Stimulated activated memory B cell treated with anti-CD40 and anti-IgM and Interleukin-4, amounts not matched to agents 10 μg/mL and 1 μg/mL and 100 μg/mL, for 72 hours (primary cell): ENCODE data around the gene NGEF.
"Not testable (repeated sequence)": the region's sequence is repeated elsewhere in the genome, so short reads cannot be mapped to it uniquely, and the experiment has no call there.

ENCODE experiments used
- ATAC-seq: fragments of 150-1000 bp; cut with Tn5 transposase; 2 replicates; pipeline ENCODE4 v1.10.0; 2021
- H3K27ac Mint-ChIP-seq: one replicate; pipeline ENCODE4 v1.8.0; 2022; ENCODE audit warnings: mild to moderate bottlenecking, mixed read lengths
- H3K27me3 Mint-ChIP-seq: one replicate; pipeline ENCODE4 v1.8.0; 2022; ENCODE audit warnings: mixed read lengths
- H3K36me3 Mint-ChIP-seq: one replicate; pipeline ENCODE4 v1.8.0; 2022; ENCODE audit warnings: mixed read lengths
- H3K4me1 Mint-ChIP-seq: one replicate; pipeline ENCODE4 v1.8.0; 2022; ENCODE audit warnings: mixed read lengths
- H3K4me3 Mint-ChIP-seq: one replicate; pipeline ENCODE4 v1.8.0; 2022; ENCODE audit warnings: mild to moderate bottlenecking, moderate library complexity, mixed read lengths
- H3K9me3 Mint-ChIP-seq: one replicate; pipeline ENCODE4 v1.8.0; 2022; ENCODE audit warnings: mixed read lengths

NGEF gene, protein sequence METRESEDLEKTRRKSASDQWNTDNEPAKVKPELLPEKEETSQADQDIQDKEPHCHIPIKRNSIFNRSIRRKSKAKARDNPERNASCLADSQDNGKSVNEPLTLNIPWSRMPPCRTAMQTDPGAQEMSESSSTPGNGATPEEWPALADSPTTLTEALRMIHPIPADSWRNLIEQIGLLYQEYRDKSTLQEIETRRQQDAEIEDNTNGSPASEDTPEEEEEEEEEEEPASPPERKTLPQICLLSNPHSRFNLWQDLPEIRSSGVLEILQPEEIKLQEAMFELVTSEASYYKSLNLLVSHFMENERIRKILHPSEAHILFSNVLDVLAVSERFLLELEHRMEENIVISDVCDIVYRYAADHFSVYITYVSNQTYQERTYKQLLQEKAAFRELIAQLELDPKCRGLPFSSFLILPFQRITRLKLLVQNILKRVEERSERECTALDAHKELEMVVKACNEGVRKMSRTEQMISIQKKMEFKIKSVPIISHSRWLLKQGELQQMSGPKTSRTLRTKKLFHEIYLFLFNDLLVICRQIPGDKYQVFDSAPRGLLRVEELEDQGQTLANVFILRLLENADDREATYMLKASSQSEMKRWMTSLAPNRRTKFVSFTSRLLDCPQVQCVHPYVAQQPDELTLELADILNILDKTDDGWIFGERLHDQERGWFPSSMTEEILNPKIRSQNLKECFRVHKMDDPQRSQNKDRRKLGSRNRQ

DNA sequence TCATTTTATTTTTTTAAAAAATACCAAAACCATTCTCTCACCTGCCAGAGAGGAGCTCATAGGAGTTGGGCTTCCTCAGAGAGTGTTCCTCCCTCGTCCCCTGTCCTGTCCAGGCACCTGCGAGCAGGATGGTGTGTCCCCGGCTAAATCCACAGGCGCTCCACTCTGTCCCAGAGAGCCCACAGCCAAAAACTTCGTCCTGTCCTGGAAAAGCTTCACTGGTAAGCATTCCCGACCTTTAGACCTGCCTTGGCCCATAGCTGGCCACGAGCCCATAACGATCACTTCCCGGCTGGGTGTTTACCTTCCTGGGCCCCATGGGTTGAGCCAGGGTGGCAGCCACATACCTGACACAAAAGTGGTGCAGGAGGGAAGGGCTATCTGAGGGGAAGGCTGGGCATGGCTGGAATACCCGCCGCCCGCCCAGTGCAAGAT is at the start of gene NGEF:
NGEF (minus strand) TSS at position 230 of the 435 bp plus-strand sequence. CDS start 38,366 bp downstream, outside the sequence.
- Mint-ChIP-seq H3K4me1 (peaks cover 12% of the 10 kb centered on the region), H3K9me3 (peaks cover 11% of the 10 kb centered on the region), H3K27ac (no peak within 1 kb of the TSS), H3K4me3 (no peak within 1 kb of the TSS), H3K36me3 (peaks cover 6% of the 10 kb centered on the region), H3K27me3 (peaks cover 30% of the 10 kb centered on the region)
- ATAC-seq: no peak

DNA sequence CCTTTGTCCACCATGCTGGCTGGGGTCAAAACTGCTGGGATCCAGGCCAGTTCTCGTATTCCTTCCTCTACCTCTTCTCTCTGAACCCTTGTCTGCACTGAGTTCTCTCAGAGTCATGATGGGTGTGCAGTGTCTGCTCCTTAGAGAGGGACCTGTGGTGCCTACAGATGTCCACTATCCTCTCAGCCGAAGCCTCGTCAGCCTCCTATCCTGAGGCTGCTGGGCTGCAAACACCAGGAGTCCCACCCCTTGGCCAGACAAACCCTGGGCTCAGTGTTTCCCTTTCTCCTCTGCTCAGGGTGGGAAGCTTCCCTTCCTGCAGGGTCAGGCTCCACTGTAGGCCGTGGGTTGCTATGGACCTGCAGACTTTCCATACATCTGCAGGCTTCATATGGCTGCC is 49.4 kb upstream of the NGEF start:
- no peak for ATAC-seq
- Mint-ChIP-seq H3K36me3 (peaks cover 64% of the 10 kb centered on the region), H3K4me1 (peaks cover 70% of the 10 kb centered on the region), H3K27ac (peak overlapping the region; percentile 95), H3K9me3 (no peaks in the 10 kb centered on the region), H3K27me3 (no peaks in the 10 kb centered on the region), H3K4me3 (peak overlapping the region; percentile 99)

DNA sequence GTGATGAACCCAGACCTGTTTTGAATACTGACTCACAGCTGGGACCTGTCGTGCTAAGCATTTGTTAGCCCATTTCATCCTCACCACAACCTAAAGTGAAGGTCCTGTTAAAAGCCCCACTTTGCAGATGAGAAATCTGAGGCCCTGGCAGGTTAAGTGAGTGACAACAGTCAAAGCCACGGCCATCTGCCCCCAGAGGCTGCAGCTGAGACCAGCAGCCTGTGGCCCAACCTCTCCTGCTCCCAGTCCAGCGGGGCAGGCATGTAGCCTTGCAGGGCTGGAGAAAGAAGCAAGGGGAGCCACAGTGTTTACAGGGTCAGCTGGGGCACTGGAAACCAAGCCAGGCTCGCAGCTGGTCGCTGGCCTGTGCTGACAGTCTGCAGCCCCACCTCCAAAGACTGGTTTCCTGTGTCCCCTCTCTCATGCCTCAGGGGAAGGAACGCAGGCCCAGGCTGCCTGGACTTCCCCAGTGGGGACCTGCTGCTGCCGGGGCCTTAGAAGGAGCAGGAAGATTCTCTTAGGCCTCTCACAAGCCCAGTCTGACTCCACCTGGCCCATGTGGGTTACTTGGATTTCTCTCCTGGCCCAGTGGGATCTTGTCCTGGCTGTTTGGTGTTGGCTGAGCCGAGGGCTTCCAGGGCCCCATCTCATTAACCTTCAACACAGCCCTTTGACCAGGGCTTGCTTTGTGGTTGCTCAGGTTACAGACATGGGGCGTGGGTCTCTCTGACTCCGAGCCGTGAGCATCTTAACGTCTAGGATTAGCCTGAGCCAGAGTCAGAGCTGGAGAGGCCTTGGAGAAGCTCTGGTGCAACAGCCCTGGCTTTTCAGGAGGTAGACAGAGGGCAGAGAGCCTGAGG is 48.8 kb upstream of the NGEF start:
- Mint-ChIP-seq H3K36me3 (peaks cover 58% of the 10 kb centered on the region), H3K4me3 (peak overlapping the region; percentile 99), H3K27ac (peak overlapping the region; percentile 95), H3K9me3 (no peaks in the 10 kb centered on the region), H3K4me1 (peaks cover 68% of the 10 kb centered on the region), H3K27me3 (no peaks in the 10 kb centered on the region)
- peak; percentile 28 for ATAC-seq

DNA sequence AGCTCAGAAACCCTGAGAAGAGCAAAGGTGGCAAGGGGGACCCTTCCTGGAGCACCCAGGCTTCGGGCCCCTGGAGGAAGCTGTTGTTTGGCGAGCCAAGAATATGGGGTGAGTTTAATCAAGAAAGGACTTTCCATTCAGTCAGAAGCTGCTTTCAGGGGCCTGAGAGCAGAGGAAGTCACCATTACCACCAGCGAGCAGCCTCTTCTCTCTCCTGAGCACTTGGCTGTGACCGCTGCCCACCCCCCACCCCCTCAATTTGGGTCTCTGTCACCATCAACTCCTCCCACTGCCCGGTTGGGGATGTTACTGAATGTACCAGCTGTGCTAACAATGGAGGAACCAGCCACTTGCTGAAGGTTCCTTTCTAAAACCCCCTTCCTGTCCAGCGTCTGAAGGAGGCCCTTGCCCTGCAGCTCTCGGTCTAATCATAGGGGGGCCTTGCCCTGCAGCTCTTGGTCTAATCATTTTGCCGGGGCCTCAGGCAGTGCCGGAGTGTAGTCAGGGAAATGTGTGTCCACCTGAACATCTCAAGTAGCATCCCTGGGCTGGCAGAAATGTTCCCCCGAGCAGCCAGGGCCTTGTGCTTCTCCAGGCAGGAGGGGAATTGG is 48.0 kb upstream of the NGEF start:
- Mint-ChIP-seq H3K27ac (peak overlapping the region; percentile 95), H3K4me3 (peak overlapping the region; percentile 99), H3K27me3 (no peaks in the 10 kb centered on the region), H3K9me3 (no peaks in the 10 kb centered on the region), H3K4me1 (peaks cover 62% of the 10 kb centered on the region), H3K36me3 (peaks cover 51% of the 10 kb centered on the region)
- ATAC-seq: peak; percentile 58

DNA sequence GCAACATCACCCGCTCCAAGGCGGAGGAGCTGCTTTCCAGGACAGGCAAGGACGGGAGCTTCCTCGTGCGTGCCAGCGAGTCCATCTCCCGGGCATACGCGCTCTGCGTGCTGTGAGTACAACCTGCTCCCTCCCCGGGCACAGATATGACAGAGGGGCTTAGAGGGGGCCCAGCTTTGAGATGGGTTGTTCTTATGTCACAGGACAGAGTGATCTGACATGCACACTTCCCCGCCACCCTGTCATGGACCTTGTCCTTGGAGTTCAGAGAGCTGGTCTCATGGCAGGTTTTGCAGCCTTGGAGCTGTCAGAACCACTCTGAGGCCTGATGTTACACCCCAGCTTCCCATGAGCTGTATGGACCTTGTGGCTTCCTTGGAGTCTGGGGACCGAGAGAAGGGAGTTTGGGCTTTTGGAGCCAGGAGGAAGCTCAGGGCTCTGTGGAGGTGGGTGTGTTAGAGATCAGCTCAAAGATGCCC is 47.5 kb upstream of the NGEF start:
- Mint-ChIP-seq H3K4me1 (peaks cover 57% of the 10 kb centered on the region), H3K9me3 (no peaks in the 10 kb centered on the region), H3K4me3 (peak overlapping the region; percentile 99), H3K27ac (peak overlapping the region; percentile 95), H3K27me3 (no peaks in the 10 kb centered on the region), H3K36me3 (peaks cover 45% of the 10 kb centered on the region)
- peak; percentile 1 for ATAC-seq

DNA sequence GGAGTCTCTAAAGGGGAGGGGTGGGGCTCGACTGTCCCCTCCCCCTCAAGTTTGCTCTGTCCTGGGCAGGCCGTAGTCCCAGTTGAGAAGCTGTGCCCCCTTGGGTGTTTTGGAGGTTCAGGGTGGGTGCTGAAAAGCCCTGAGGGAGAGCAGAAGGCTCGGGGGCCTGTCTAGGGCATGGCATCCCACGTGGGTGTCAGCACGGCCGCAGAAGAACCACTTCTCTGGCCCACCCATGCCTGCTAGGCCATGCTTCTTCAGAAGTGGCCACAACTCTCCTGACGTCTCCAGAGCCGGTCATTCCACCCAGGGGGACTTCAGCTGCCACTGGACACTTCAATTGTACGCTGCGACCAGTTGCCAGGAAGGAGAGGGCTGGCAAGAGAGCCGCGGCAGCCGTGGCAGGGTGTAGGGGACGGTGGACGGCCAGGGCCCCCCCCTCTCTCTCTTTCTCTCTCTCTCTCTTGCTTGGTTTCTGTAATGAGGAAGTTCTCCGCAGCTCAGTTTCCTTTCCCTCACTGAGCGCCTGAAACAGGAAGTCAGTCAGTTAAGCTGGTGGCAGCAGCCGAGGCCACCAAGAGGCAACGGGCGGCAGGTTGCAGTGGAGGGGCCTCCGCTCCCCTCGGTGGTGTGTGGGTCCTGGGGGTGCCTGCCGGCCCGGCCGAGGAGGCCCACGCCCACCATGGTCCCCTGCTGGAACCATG is 46.9 kb upstream of the NGEF start, which contains the start of gene INPP5D:
INPP5D (plus strand) TSS at position 546 of the 704 bp plus-strand sequence; CDS start at position 683, 137 bp downstream.
- peaks cover 52% of the 10 kb centered on the region for H3K4me1 Mint-ChIP-seq
- no peaks in the 10 kb centered on the region for H3K27me3 Mint-ChIP-seq
- peak within 1 kb of the TSS; percentile 95 for H3K27ac Mint-ChIP-seq
- H3K9me3 Mint-ChIP-seq: no peaks in the 10 kb centered on the region
- peak within 1 kb of the TSS; percentile 99 for H3K4me3 Mint-ChIP-seq
- H3K36me3 Mint-ChIP-seq: peaks cover 41% of the 10 kb centered on the region
- ATAC-seq: peak; percentile 79

DNA sequence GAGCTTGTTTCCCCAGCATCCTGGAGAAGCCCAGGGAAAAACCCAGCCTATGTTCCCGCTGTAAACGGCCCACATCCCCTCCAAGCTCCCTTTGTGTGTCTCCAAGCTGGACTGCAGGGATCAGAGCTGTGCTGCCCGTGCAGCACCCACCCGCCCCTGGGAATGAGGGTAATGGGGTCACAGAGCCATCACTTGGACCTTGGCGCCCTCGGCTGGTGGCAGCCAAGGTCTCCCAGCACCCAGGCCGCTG is 46.4 kb upstream of the NGEF start:
- Mint-ChIP-seq H3K9me3 (no peaks in the 10 kb centered on the region), H3K27ac (peak overlapping the region; percentile 95), H3K27me3 (no peaks in the 10 kb centered on the region), H3K36me3 (peaks cover 36% of the 10 kb centered on the region), H3K4me1 (peaks cover 50% of the 10 kb centered on the region), H3K4me3 (peak overlapping the region; percentile 99)
- no peak for ATAC-seq

DNA sequence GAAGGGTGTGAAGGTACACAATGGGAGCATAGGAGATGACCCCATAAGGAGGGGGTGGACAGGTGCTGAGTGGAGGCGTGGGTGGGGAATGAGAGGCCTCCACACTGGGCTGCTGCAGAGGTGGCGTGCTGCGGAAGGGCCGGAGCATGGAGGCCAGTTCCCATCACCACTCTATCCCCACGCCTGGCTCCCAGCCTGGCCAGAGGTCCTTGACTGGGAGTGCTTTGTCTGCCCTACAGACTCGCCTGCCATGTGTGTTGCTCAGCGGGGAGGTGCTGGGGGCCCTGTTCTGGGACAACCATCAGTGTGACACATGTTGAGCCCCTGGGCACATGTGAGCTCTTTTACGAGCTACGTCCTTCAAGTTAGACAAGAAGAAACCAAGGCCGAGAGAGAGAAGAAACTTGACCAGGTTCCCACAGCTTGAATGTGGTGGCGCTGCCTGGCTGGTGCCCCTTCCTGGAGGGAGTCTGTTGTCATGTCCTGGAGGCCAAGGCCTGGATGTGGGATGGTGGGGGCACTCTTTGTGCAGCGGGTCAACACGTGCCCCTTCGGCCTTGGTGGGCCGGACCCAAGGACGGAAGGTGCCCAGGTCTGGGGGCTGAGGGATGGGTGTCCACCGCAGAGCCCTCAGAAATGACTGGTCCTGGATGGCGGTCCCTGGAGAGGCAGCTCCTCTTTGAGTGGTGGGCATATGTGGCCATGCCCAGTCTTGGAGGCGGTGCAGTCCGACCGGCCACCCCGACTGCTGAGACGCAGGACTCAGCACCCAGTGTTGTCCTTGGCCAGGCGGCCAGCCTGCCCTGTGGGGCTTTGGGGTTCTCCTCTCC is 45.9 kb upstream of the NGEF start:
- Mint-ChIP-seq H3K27me3 (no peaks in the 10 kb centered on the region), H3K36me3 (peaks cover 35% of the 10 kb centered on the region), H3K4me1 (peaks cover 50% of the 10 kb centered on the region), H3K27ac (peak overlapping the region; percentile 95), H3K9me3 (no peaks in the 10 kb centered on the region), H3K4me3 (peak overlapping the region; percentile 57)
- ATAC-seq: no peak

DNA sequence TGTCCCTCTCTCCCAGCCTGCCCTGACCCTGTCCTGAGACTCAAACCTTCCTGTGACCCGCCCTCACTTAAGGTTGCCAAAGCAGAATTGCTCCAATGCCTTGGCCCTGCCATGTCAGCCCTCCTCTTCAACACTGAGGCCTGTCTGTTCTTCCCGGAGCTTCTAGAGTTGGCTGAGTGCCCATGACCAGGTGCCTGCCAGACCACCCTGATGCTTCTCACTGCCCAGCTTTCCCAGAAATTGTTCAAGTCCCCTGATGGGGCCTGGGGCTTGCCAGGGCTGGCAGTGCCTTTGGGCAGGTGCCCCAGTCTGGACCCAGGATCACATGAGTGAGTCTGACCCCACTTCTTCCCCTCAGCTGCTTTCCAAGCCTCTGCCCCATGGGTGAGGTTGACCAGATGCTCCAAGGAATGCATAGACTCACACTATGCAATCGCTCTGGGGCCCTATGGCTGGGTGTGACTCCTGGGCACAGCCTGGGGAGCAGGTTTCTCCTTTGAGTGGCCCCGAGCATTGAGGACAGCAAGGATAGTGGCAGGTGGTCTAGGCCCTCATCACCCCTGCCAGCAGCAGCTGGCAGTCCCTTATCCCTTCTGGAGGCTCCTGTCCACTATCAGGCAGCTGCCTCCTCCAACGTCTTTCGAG is 44.0 kb upstream of the NGEF start:
- Mint-ChIP-seq H3K9me3 (no peaks in the 10 kb centered on the region), H3K27ac (peak overlapping the region; percentile 36), H3K4me3 (no peak overlapping the region), H3K27me3 (no peaks in the 10 kb centered on the region), H3K36me3 (peaks cover 16% of the 10 kb centered on the region), H3K4me1 (peaks cover 37% of the 10 kb centered on the region)
- no peak for ATAC-seq

DNA sequence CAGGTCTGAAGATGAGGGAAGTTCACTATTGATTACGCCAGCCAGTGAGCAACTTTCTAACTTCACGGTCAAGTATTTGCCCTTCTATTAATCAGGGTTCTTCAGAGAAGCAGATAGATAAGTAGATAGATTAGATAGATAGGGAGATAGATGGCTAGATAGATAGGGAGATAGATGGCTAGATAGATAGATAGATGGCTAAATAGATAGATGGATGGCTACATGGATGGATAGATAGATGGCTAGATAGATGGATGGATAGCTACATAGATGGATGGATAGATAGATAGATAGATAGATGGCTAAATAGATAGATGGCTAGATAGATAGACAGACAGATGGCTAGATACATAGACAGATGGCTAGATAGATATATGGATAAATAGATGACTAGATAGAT is 42.3 kb upstream of the NGEF start:
- Mint-ChIP-seq H3K4me1 (peaks cover 37% of the 10 kb centered on the region), H3K27me3 (no peaks in the 10 kb centered on the region), H3K27ac (no peak overlapping the region), H3K4me3 (no peak overlapping the region), H3K36me3 (no peaks in the 10 kb centered on the region), H3K9me3 (no peaks in the 10 kb centered on the region)
- no peak for ATAC-seq

DNA sequence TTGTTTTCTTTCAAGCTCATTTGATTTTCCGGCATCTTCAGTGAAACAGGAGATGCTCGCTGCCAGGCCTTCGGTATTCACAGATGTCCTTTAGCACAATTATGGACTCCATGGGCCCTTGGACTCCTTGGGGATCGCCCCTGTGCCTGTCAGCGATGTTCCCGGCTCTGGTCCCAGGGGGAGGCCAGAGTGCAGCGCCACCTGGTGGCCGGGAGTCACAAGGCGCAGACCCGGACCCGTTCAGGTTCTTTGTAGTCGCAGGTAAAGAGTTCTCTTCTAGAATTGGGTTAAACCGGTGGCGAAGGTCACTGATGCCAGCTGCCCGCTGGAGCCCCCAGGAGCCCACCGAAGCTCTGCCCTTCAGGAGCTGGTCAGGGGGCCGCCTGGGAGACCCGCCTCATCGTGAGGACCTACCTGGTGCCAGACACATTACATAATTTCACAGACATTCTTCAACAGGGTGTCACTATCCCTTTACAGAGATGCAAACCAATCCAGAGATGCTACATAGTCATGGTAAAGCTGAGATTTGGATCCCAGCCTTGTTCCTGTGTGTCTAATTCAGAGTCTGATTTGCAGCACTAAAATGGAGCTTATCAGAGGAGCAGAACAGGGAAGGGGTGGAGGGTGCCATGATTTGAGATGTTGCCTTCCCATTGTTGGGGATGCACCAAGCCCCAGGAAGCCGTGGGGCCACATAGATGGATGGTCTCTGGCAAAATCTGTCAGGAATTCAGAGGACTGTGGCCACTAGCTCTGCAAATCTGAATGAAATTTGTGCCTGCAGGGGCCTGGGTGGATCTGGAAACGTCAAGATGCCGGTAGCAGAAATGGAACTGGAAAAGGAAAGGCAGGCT is 41.1 kb upstream of the NGEF start:
- Mint-ChIP-seq H3K27me3 (no peaks in the 10 kb centered on the region), H3K36me3 (no peaks in the 10 kb centered on the region), H3K9me3 (no peaks in the 10 kb centered on the region), H3K4me1 (peaks cover 37% of the 10 kb centered on the region), H3K4me3 (no peak overlapping the region), H3K27ac (peak overlapping the region; percentile 72)
- peak; percentile 79 for ATAC-seq

DNA sequence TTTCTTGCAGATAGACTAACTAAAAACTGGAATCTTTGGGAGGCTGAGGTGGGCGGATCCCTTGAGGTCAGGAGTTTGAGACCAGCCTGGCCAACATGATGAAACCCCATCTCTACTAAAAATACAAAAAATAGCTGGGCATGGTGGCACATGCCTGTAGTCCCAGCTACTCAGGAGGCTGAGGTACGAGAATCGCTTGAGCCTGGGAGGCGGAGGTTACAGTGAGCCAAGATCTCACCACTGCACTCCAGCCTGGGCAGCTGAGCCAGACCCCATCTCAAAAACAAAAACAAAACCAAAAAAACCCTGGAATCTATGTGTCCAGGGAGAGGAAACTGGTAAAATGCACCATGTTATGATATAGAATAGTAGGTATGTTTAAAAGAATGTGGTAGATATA is 39.5 kb upstream of the NGEF start:
- H3K36me3 Mint-ChIP-seq, H3K27me3 Mint-ChIP-seq, ATAC-seq, H3K4me3 Mint-ChIP-seq, H3K9me3 Mint-ChIP-seq, H3K27ac Mint-ChIP-seq: not testable (repeated sequence)
- peaks cover 31% of the 10 kb centered on the region for H3K4me1 Mint-ChIP-seq
